ENCODE data around the gene TRPM3. TPM values are rescaled to one million over a fixed set of nuclear protein-coding genes. Genes with fewer than 3 reads are reported as not detected.

Gene TRPM3
- total and polyA plus RNA-seq, 2 of the 13 experiments (the other 11 are each of a cell fraction or from before 2014, with no cell fraction given) = not detected

DNA sequence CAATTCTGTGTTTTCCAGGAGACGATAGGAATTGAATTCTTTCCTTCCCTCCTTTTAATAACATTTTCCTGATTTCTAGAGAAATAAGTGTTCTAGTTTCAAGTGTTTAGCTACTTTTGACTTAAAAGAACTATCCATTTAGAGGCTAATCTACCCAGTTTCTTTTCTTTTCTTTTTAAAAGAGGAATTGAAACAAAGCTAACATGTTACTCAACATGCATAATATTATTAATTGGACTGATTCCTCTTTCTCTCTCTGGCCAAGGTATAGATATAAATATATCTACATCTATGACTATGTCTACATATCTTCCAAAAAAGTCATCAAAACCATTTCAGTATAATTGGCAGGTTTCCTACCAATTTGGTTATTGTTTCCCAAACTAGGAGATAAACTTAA lies 309.8 kb downstream of the TRPM3 start:
- ATAC-seq (no peak), FAIRE-seq (no peak), DNase-seq (ENCODE audit: low spot score) (no peak)
- no peaks in the 10 kb centered on the region for H3K79me2 ChIP-seq (ENCODE audit: insufficient read depth, low read length)
- no peak overlapping the region for H3K27ac ChIP-seq (ENCODE audit: extremely low read length, insufficient read depth, low read length)
- H3K36me3 ChIP-seq (replicated peaks in 1 of 2; ENCODE audit: control insufficient read depth in 1 of 2, insufficient read depth in 2 of 2, low read length in 2 of 2) = no peaks in the 10 kb centered on the region
- H3K4me3 ChIP-seq (replicated peaks in 1 of 3; ENCODE audit: insufficient read depth in 1 of 3, low read depth in 2 of 3, low read length in 3 of 3) = no peak overlapping the region
- POLR2A ChIA-PET = no interaction called here
- no peaks in the 10 kb centered on the region for H3K9me3 ChIP-seq (ENCODE audit: low read length)
- no TSS peak for BruUV-seq (replicated peaks)
- H3K4me2 ChIP-seq (ENCODE audit: low read depth, low read length) = no peak overlapping the region
- 0% methylated on average over 1 of the region's 1 CpG for WGBS (ENCODE audit: low lambda C conversion rate)
- H3K4me1 ChIP-seq (ENCODE audit: insufficient read depth, low read length) = no peaks in the 10 kb centered on the region
- H4K20me1 ChIP-seq (ENCODE audit: insufficient read depth, low read length) = no peaks in the 10 kb centered on the region
- CTCF ChIA-PET (ENCODE audit: low intra/inter-chr PET ratio, low total read pairs) = no interaction called here
- H3K9ac ChIP-seq (ENCODE audit: insufficient read depth, low read depth, low read length) = no peak overlapping the region
- H3K27me3 ChIP-seq (ENCODE audit: control insufficient read depth in 1 of 2, insufficient read depth in 2 of 2, low read length in 2 of 2) = no peaks in the 10 kb centered on the region
- no peak overlapping the region for H2AFZ ChIP-seq (ENCODE audit: low read length)
- in situ Hi-C loops (cut with HindIII; ENCODE audit: extremely low pct_ligation_motif_present, low pct_unique_long_range_greater_than_20kb) = no loop called here
- intact Hi-C loops (cut with micrococcal nuclease; ENCODE audit: unreplicated experiment) = no loop called here
- no peak for TF ChIP-seq STAT5B (CRISPR knock-in tag; IDR thresholded peaks at IDR 0.05)
- no peak for TF ChIP-seq ZNF652 (CRISPR knock-in tag; IDR thresholded peaks at IDR 0.05; ENCODE audit: borderline replicate concordance, low read depth)
- no peak for TF ChIP-seq SOX5 (CRISPR knock-in tag; IDR thresholded peaks at IDR 0.05; ENCODE audit: borderline replicate concordance)

DNA sequence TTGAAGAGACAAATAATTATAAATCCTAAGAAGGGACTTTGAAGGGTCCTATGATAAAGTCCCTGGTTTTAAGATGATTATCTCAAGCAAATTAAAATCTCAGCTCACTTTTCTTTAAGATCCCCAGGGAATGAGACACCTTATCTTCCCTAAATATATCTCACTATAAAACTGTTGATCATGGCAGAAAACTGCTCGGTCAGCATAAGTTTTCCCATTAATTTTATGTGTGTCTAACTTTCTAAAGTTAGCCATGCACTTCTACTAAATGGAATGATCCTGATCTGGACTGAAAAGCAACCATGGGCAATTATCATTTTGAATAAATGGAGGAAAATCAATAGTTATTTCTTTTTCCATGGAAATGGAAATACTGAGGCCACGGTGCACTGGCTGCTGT lies 314.5 kb downstream of the TRPM3 start:
- Histone ChIP-seq H4K20me1 (ENCODE audit: insufficient read depth, low read length) (no peaks in the 10 kb centered on the region), H3K36me3 (replicated peaks in 1 of 2; ENCODE audit: control insufficient read depth in 1 of 2, insufficient read depth in 2 of 2, low read length in 2 of 2) (no peaks in the 10 kb centered on the region), H3K27ac (ENCODE audit: extremely low read length, insufficient read depth, low read length) (no peak overlapping the region), H3K9ac (ENCODE audit: insufficient read depth, low read depth, low read length) (no peak overlapping the region), H2AFZ (ENCODE audit: low read length) (no peak overlapping the region), H3K9me3 (ENCODE audit: low read length) (no peaks in the 10 kb centered on the region), H3K27me3 (ENCODE audit: control insufficient read depth in 1 of 2, insufficient read depth in 2 of 2, low read length in 2 of 2) (no peaks in the 10 kb centered on the region), H3K4me2 (ENCODE audit: low read depth, low read length) (no peak overlapping the region), H3K79me2 (ENCODE audit: insufficient read depth, low read length) (no peaks in the 10 kb centered on the region), H3K4me3 (replicated peaks in 1 of 3; ENCODE audit: insufficient read depth in 1 of 3, low read depth in 2 of 3, low read length in 3 of 3) (no peak overlapping the region), H3K4me1 (ENCODE audit: insufficient read depth, low read length) (no peaks in the 10 kb centered on the region)
- in situ Hi-C loops (cut with HindIII; ENCODE audit: extremely low pct_ligation_motif_present, low pct_unique_long_range_greater_than_20kb) (no loop called here), intact Hi-C loops (cut with micrococcal nuclease; ENCODE audit: unreplicated experiment) (no loop called here)
- TF ChIP-seq ZMYM3 (CRISPR knock-in tag; IDR thresholded peaks at IDR 0.05) = no peak
- no peak for TF ChIP-seq ZNF703 (CRISPR knock-in tag; IDR thresholded peaks at IDR 0.05; ENCODE audit: borderline replicate concordance)
- TF ChIP-seq MTA1 (CRISPR knock-in tag; IDR thresholded peaks at IDR 0.05; ENCODE audit: borderline replicate concordance) = no peak
- no peak for TF ChIP-seq TOE1 (CRISPR knock-in tag; IDR thresholded peaks at IDR 0.05)
- TF ChIP-seq ZFY (CRISPR knock-in tag; IDR thresholded peaks at IDR 0.05) = no peak
- TF ChIP-seq AKAP8 (CRISPR knock-in tag; IDR thresholded peaks at IDR 0.05) = no peak
- TF ChIP-seq, protein P1, sequence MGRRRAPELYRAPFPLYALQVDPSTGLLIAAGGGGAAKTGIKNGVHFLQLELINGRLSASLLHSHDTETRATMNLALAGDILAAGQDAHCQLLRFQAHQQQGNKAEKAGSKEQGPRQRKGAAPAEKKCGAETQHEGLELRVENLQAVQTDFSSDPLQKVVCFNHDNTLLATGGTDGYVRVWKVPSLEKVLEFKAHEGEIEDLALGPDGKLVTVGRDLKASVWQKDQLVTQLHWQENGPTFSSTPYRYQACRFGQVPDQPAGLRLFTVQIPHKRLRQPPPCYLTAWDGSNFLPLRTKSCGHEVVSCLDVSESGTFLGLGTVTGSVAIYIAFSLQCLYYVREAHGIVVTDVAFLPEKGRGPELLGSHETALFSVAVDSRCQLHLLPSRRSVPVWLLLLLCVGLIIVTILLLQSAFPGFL (CRISPR knock-in tag; IDR thresholded peaks at IDR 0.05) = no peak
- peak; percentile 92 for TF ChIP-seq MAFF (IDR thresholded peaks at IDR 0.05; ENCODE audit: low read depth, low read length)
- no peak for TF ChIP-seq GATAD1 (CRISPR knock-in tag; IDR thresholded peaks at IDR 0.05)
- TF ChIP-seq, protein P2, sequence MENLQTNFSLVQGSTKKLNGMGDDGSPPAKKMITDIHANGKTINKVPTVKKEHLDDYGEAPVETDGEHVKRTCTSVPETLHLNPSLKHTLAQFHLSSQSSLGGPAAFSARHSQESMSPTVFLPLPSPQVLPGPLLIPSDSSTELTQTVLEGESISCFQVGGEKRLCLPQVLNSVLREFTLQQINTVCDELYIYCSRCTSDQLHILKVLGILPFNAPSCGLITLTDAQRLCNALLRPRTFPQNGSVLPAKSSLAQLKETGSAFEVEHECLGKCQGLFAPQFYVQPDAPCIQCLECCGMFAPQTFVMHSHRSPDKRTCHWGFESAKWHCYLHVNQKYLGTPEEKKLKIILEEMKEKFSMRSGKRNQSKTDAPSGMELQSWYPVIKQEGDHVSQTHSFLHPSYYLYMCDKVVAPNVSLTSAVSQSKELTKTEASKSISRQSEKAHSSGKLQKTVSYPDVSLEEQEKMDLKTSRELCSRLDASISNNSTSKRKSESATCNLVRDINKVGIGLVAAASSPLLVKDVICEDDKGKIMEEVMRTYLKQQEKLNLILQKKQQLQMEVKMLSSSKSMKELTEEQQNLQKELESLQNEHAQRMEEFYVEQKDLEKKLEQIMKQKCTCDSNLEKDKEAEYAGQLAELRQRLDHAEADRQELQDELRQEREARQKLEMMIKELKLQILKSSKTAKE (CRISPR knock-in tag; IDR thresholded peaks at IDR 0.05; ENCODE audit: borderline replicate concordance) = no peak
- no peak for TF ChIP-seq JUNB (CRISPR knock-in tag; IDR thresholded peaks at IDR 0.05; ENCODE audit: borderline replicate concordance)
- TF ChIP-seq MAFK (conservative IDR thresholded peaks at IDR 0.05 in 1 of 2, IDR thresholded peaks at IDR 0.05 in 1 of 2; ENCODE audit: low read length in 2 of 2) = peak; percentile 90 to 94
- TF ChIP-seq FOXP1 (IDR thresholded peaks at IDR 0.05) = no peak
- no peak for TF ChIP-seq FOXP1 (CRISPR knock-in tag; IDR thresholded peaks at IDR 0.05)
- DNase-seq (ENCODE audit: low spot score) (no peak), ATAC-seq (no peak), FAIRE-seq (no peak)
- ChIA-PET CTCF (ENCODE audit: low intra/inter-chr PET ratio, low total read pairs) (no interaction called here), POLR2A (no interaction called here)
- BruUV-seq (replicated peaks) = no TSS peak
- WGBS (ENCODE audit: low lambda C conversion rate) = 0% methylated on average over 2 of the region's 2 CpGs

All from HepG2 (cell line).